Measurements from ENCODE around the gene WDR45B. TPM values are rescaled to one million over a fixed set of nuclear protein-coding genes. Genes with fewer than 3 reads are reported as not detected.

The WDR45B gene
- total RNA-seq, 1 donor from 2014 or later: 74.0 TPM

DNA sequence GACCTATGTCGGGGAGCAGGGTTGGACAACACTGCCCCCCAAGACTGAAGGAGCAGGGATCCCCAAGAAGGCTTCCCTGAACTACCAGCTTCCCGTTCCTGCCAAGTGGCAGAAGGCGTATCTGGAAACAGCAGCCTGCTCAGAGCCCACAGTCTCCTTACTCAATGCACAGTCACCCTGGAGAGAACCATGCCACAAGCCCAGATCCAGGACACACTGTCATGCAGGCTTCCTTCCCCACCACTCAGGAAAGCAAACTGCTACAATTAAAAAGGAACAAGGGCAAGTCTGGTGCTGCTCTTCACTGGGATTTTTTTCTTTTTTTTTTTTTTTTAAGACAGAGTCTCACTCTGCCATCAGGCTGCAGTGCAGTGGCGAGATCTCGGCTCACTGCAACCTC is 8.2 kb downstream of the WDR45B start:
- H3K27ac Mint-ChIP-seq: peak overlapping the region; percentile 76
- TF ChIP-seq, protein P1, sequence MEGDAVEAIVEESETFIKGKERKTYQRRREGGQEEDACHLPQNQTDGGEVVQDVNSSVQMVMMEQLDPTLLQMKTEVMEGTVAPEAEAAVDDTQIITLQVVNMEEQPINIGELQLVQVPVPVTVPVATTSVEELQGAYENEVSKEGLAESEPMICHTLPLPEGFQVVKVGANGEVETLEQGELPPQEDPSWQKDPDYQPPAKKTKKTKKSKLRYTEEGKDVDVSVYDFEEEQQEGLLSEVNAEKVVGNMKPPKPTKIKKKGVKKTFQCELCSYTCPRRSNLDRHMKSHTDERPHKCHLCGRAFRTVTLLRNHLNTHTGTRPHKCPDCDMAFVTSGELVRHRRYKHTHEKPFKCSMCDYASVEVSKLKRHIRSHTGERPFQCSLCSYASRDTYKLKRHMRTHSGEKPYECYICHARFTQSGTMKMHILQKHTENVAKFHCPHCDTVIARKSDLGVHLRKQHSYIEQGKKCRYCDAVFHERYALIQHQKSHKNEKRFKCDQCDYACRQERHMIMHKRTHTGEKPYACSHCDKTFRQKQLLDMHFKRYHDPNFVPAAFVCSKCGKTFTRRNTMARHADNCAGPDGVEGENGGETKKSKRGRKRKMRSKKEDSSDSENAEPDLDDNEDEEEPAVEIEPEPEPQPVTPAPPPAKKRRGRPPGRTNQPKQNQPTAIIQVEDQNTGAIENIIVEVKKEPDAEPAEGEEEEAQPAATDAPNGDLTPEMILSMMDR (conservative IDR thresholded peaks at IDR 0.05): no peak
- no peaks in the 10 kb centered on the region for H3K9me3 Mint-ChIP-seq
- DNase-seq (ENCODE audit: extremely low spot score, unreplicated experiment): no peak
- peaks cover 24% of the 10 kb centered on the region for H3K36me3 Mint-ChIP-seq
- H3K4me1 Mint-ChIP-seq (ENCODE audit: unreplicated experiment): peaks cover 13% of the 10 kb centered on the region
- H3K4me3 Mint-ChIP-seq: no peak overlapping the region
- no peaks in the 10 kb centered on the region for H3K27me3 Mint-ChIP-seq

DNA sequence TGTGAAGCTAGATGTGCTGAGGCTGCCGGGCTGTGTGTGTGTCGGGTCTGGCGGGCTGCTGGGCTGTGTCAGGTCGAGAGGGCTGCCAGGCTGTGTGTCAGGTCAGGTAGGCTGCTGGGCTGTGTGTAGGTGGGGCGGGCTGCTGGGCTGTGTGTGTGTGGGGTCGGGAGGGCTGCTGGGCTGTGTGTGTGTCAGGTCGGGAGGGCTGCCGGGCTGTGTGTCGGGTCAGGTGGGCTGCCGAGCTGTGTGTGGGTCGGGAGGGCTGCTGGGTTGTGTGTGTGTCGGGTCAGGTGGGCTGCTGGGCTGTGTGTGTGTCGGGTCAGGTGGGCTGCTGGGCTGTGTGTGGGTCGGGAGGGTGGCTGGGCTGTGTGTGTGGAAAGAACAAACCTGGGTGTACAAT is 8.6 kb downstream of the WDR45B start:
- TF ChIP-seq, protein P1 (conservative IDR thresholded peaks at IDR 0.05): no peak
- H3K36me3 Mint-ChIP-seq: peaks cover 26% of the 10 kb centered on the region
- H3K4me3 Mint-ChIP-seq: peak overlapping the region; percentile 54
- peaks cover 12% of the 10 kb centered on the region for H3K4me1 Mint-ChIP-seq (ENCODE audit: unreplicated experiment)
- no peaks in the 10 kb centered on the region for H3K27me3 Mint-ChIP-seq
- peak overlapping the region; percentile 81 for H3K27ac Mint-ChIP-seq
- no peaks in the 10 kb centered on the region for H3K9me3 Mint-ChIP-seq
- DNase-seq (ENCODE audit: extremely low spot score, unreplicated experiment): no peak

DNA sequence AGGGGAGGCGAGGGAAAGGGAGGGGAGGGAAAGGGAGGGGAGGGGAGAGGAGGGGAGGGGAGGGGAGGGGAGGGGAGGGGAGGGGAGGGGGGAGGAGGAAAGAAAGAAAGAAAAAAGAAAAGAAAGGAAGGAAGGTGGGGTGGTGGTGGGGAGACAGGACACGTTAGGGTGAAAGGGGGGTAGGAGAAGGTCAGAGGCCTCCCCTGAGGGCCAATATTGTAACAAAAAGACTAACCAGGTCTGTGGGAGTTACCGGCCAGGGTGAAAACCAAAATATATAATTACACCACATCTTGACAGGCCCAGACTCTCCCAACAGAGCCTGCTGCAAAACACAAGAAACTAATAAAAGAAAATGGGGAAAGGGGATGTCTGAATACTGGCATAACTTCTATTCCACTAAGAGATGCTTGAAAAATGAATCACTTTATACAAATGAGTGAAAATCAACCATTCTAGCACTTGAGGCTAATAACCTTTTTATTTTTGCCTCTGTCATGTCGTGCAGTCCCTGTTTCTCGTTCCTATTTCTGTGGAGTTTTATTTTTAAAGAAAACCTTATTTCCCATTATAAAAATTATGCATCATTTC is 10.0 kb downstream of the WDR45B start:
- Mint-ChIP-seq H3K36me3 (peaks cover 27% of the 10 kb centered on the region), H3K4me1 (ENCODE audit: unreplicated experiment) (peaks cover 12% of the 10 kb centered on the region), H3K27me3 (no peaks in the 10 kb centered on the region), H3K4me3 (no peak overlapping the region), H3K9me3 (no peaks in the 10 kb centered on the region), H3K27ac (peak overlapping the region; percentile 50)
- TF ChIP-seq, protein P1 (conservative IDR thresholded peaks at IDR 0.05): no peak
- DNase-seq (ENCODE audit: extremely low spot score, unreplicated experiment): no peak

DNA sequence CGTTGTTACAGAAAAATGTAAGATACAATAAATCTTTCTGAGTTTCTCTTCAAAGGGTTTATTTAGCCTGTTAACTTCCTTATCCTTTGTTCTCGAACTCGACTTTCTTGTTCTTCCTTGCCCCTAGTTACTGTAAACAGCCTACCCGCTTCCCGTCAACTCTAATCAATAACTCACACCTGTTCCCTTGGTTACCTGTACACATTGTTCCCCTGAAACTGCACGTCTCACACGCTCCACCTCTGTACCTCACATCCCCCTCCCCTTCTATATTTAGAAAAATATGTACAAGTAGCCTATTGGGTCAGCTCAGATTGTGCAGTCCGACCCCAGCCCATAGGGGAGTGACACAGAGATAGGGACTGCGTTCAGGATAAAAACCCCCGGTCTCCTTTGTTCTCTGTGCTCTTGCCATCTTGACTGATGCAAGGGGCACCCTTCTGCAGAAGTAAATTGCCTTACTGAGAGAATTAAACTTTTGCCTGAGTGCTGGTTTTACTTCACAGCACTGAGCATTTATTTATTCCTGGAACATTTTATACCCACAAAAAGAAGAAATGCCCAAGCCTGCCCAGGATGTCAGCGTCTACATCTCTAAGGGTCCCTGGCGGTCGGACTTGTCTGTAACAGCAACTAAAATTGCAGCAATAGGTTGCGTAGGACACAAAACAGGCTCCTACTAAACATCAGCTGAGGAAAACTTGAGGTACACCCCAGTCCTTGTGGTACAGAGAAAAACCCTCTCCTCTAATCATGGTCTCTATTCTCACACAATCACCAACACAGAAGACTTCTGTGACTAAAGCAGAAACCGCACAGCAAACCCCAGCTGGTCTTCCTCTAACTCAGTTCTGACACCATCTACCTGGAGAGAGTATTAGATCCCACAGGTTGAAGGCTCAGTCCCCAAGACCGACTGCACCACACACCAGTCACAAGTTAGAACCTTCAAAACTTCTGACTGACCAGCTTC is 11.3 kb downstream of the WDR45B start:
- Mint-ChIP-seq H3K27ac (peak overlapping the region; percentile 100), H3K36me3 (peaks cover 27% of the 10 kb centered on the region), H3K27me3 (no peaks in the 10 kb centered on the region), H3K4me1 (ENCODE audit: unreplicated experiment) (peaks cover 12% of the 10 kb centered on the region), H3K9me3 (no peaks in the 10 kb centered on the region), H3K4me3 (peak overlapping the region; percentile 79)
- no peak for DNase-seq (ENCODE audit: extremely low spot score, unreplicated experiment)
- TF ChIP-seq, protein P1 (conservative IDR thresholded peaks at IDR 0.05): no peak

DNA sequence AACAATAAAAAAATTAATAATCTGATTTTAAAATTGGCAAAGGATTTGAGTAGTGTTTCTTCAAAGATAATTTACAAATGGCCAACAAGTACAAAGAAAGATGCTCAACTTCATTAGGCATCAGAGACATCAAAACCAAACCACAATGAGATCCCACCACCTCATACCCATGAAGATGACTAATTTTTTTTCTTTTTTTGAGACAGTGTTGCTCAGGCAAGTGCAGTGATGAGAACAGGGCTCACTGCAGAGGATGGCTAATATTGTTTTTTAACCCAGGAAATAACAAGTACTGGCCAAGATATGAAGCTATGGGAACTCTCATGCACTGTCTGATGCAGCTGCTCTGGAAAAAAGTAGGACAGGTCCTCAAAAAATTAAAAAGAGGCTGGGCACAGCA is 14.9 kb downstream of the WDR45B start:
- Mint-ChIP-seq H3K27ac (peak overlapping the region; percentile 76), H3K4me1 (ENCODE audit: unreplicated experiment) (peaks cover 12% of the 10 kb centered on the region), H3K27me3 (no peaks in the 10 kb centered on the region), H3K4me3 (no peak overlapping the region), H3K9me3 (no peaks in the 10 kb centered on the region), H3K36me3 (peaks cover 28% of the 10 kb centered on the region)
- TF ChIP-seq, protein P1 (conservative IDR thresholded peaks at IDR 0.05): no peak
- no peak for DNase-seq (ENCODE audit: extremely low spot score, unreplicated experiment)

Data from type B pancreatic cell (in vitro differentiated cells).